ENCODE data around the gene UVRAG. TPM values are rescaled to one million over a fixed set of nuclear protein-coding genes. Genes with fewer than 3 reads are reported as not detected.

The UVRAG gene
- total RNA-seq, 2 donors from 2014 or later, result 12.8 to 13.7 TPM

DNA sequence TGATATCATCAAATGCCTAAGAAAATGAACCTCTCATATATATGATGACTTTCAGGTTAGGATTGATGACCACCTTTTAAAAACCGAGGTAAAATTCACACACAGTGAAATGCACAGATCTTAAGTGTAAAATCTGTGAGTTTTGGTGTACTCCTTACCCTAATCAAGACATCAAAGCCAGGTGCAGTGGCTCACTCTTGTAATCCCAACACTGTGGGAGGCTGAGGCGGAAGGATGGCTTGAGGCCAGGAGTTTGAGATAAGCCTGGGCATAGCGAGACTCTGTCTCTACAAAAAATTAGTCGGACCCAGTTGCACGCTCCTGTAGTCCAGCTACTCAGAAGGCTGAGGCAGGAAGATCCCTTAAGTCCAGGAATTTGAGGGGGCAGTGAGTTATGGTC is 140.4 kb downstream of the UVRAG start:
- intact Hi-C loops (cut with DNase I), result no loop called here
- H3K4me1 ChIP-seq, result no peaks in the 10 kb centered on the region
- TF ChIP-seq, protein P1, sequence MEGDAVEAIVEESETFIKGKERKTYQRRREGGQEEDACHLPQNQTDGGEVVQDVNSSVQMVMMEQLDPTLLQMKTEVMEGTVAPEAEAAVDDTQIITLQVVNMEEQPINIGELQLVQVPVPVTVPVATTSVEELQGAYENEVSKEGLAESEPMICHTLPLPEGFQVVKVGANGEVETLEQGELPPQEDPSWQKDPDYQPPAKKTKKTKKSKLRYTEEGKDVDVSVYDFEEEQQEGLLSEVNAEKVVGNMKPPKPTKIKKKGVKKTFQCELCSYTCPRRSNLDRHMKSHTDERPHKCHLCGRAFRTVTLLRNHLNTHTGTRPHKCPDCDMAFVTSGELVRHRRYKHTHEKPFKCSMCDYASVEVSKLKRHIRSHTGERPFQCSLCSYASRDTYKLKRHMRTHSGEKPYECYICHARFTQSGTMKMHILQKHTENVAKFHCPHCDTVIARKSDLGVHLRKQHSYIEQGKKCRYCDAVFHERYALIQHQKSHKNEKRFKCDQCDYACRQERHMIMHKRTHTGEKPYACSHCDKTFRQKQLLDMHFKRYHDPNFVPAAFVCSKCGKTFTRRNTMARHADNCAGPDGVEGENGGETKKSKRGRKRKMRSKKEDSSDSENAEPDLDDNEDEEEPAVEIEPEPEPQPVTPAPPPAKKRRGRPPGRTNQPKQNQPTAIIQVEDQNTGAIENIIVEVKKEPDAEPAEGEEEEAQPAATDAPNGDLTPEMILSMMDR (IDR thresholded peaks at IDR 0.05), result no peak
- no peak overlapping the region for H3K9ac ChIP-seq (ENCODE audit: low read depth in 2 of 2, low read length in 2 of 2)
- no peaks in the 10 kb centered on the region for H3K27me3 ChIP-seq
- H3K27ac ChIP-seq, result no peak overlapping the region
- H3K4me3 ChIP-seq, result no peak overlapping the region
- DNase-seq, result no peak
- no peaks in the 10 kb centered on the region for H3K36me3 ChIP-seq
- H3K9me3 ChIP-seq, result no peaks in the 10 kb centered on the region

DNA sequence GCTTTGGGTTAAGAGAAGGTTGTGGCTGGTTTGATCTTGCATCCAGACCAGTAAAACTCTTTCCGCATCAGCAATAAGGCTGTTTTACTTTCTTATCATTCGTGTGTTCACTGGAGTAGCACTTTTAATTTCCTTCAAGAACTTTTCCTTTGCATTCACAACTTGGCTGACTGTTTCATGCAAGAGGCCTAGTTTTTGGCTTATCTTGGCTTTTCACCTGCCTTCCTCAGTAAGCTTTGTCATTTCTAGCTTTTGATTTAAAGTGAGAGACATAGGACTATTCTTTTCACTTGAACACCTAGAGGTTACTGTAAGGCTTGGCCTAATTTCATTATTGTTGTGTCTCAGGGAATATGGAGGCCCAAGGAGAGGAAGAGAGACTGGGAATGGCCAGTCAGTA is 144.5 kb downstream of the UVRAG start:
- Histone ChIP-seq H3K27ac (no peak overlapping the region), H3K27me3 (no peaks in the 10 kb centered on the region), H3K4me1 (no peaks in the 10 kb centered on the region), H3K4me3 (no peak overlapping the region), H3K9me3 (no peaks in the 10 kb centered on the region), H3K36me3 (no peaks in the 10 kb centered on the region), H3K9ac (ENCODE audit: low read depth in 2 of 2, low read length in 2 of 2) (no peak overlapping the region)
- intact Hi-C loops (cut with DNase I), result no loop called here
- TF ChIP-seq, protein P1 (IDR thresholded peaks at IDR 0.05), result no peak
- DNase-seq, result no peak

DNA sequence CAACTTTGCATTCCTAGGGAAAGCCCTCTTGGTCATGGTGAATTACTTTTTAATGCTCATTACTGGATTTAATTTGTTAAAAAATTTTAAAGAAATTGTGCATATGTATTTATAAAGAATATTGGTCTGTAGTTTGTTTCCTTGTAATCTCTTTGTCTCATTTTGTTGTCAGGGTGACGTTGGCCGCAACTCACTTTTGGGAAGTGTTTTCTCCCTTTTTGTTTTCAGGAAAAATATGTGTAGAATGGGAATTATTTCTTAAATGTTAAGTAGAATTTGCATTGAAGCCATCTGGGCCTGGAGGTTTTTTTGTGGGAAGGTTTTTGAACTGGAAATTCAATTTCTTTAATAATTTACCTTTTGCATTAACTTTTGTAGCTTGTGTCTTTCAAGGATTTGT is 149.1 kb downstream of the UVRAG start:
- no peaks in the 10 kb centered on the region for H3K4me1 ChIP-seq
- TF ChIP-seq, protein P1 (IDR thresholded peaks at IDR 0.05), result no peak
- no peak for DNase-seq
- H3K9me3 ChIP-seq, result no peaks in the 10 kb centered on the region
- no peaks in the 10 kb centered on the region for H3K36me3 ChIP-seq
- intact Hi-C loops (cut with DNase I), result no loop called here
- H3K27me3 ChIP-seq, result no peaks in the 10 kb centered on the region
- H3K27ac ChIP-seq, result no peak overlapping the region
- no peak overlapping the region for H3K4me3 ChIP-seq
- H3K9ac ChIP-seq (ENCODE audit: low read depth in 2 of 2, low read length in 2 of 2), result no peak overlapping the region

DNA sequence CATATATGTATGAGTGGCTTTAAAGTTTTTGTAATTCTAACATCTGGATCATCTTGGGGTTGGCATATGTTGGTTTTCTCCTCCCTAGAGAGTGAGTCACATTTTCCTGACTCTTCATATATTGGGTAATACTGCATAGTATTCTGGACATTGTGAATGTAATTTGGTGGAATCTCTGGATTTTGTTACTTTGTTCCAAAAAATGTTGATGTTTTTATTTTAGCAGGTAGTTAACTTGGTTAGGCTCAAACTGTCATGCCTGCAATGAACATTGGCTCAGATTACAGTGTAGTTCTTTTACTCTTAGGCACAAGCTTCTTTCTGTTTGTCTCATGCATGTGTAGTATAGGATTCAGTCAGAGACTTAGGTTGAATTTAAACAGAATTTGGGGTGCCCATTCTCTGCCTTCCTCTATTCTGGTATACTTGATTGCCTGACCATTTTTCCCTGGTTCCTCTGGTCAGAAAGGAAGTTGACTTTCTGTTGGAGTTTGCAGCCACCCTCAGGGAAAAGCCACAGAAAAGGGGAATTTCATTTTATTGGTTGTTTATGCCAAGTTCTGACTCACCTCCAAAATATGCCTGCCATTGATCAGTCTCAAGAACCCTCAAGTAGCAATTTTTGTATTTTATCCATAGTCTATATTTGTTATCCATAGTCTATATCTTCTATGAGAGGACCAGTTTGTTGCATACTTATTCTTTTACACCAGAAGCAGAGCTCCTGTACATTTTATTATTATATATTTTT is 151.7 kb downstream of the UVRAG start:
- intact Hi-C loops (cut with DNase I), result no loop called here
- Histone ChIP-seq H3K4me1 (no peaks in the 10 kb centered on the region), H3K9me3 (no peaks in the 10 kb centered on the region), H3K36me3 (no peaks in the 10 kb centered on the region), H3K27me3 (no peaks in the 10 kb centered on the region), H3K9ac (ENCODE audit: low read depth in 2 of 2, low read length in 2 of 2) (no peak overlapping the region), H3K4me3 (no peak overlapping the region), H3K27ac (no peak overlapping the region)
- TF ChIP-seq, protein P1 (IDR thresholded peaks at IDR 0.05), result no peak
- no peak for DNase-seq

DNA sequence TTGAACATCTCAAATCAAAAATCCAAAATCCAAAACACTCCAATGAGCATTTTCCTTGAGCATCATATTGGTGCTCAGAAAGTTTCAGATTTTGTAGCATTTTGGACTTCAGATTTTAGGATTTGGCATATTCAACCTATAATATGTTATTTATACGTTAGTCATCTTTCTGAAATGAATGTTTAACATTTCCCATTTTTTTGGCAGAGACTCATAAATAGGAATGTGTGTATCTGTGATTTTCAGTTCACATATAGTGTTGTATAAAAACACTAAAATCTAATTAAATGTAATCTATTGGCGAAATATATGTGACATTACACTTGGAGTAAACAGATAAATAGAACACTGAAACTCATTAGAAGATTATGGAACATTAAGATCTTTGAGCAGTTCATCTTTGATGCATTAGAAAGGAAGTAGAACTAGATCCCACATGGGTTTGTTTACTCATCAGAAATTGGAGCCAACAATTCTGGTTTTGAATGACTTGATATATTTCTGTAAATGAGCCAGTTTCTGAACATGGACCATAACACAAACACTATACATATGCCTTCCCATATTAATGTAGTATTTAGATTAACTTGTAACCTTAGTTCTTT is 153.1 kb downstream of the UVRAG start:
- DNase-seq, result no peak
- no peak overlapping the region for H3K27ac ChIP-seq
- H3K4me3 ChIP-seq, result no peak overlapping the region
- H3K9ac ChIP-seq (ENCODE audit: low read depth in 2 of 2, low read length in 2 of 2), result no peak overlapping the region
- no peaks in the 10 kb centered on the region for H3K36me3 ChIP-seq
- no peaks in the 10 kb centered on the region for H3K4me1 ChIP-seq
- no peaks in the 10 kb centered on the region for H3K9me3 ChIP-seq
- no peaks in the 10 kb centered on the region for H3K27me3 ChIP-seq
- TF ChIP-seq, protein P1 (IDR thresholded peaks at IDR 0.05), result no peak
- intact Hi-C loops (cut with DNase I), result no loop called here
